Activated CD8-positive, alpha-beta memory T cell treated with anti-CD3 and anti-CD28 coated beads for 36 hours (primary cell): ENCODE data around the gene LRRC1. TPM values are rescaled to one million over a fixed set of nuclear protein-coding genes. Genes with fewer than 3 reads are reported as not detected.

ENCODE experiments used
- CTCF ChIA-PET: fragments of 350-600 bp; sonication (Branson Sonifier 250); formaldehyde crosslinking; loops from one replicate; lab custom pipeline; 2021; ENCODE audit warnings: antibody characterized with exemption; lab: Charles Lee
- POLR2A ChIA-PET: fragments of 350-600 bp; sonication (Branson Sonifier 250); formaldehyde crosslinking; loops from one replicate; lab custom pipeline; 2021; ENCODE audit warnings: antibody characterized with exemption; lab: Charles Lee
- total RNA-seq, 2 experiments: library from RNA; stranded (reverse); gene quantifications; one replicate each; pipeline ENCODE4 v1.2.3, GENCODE V29; 2021

Gene LRRC1
- total RNA-seq, 2 experiments from 2014 or later: 2.1 to 2.3 TPM

DNA sequence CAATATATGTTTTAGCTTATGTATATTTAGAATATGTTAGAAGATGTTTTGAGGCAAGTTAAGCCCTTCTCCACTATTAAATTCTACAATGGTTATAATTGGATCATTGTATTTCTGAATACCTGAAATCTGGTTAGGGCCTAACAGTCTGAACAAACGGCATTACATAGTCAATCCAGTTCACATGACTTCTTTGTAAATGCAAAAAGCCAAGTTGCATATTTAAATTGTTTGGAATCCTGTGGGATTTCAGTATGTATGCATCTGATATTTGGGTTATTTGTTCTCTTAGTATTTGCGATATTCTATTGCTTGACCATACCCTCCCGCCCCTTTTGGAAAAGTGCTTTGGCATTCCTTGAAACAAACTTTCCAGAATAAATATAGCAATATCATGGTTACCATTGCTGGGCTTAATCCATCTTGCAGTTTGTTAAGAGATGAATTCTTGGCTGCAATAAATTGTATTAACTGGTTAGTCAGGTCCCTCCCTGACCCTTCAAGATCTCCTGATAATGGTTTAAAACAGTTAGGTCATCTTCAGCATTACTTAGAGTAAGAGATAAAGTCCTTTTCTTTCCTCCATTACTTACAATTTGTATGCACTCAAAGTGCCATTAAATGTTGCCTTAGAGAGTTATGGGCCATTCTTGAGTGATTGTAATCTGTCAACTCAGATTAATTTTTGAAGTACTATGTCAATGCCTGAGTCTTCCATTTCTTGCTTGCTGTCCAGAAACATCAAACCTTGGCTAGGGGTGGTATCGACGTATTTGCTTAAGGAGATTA, 36.5 kb downstream of the LRRC1 start:
- ChIA-PET POLR2A (no interaction called here), CTCF (interaction anchor here (0.5 kb wide), 1 partner anchor 1697 kb away, joined by 3 read pairs; no protein-coding TSS in a partner anchor)

GRCh38 chr6:53831936-53832660, 37.3 kb downstream of the LRRC1 start:
- ChIA-PET POLR2A (no interaction called here), CTCF (no interaction called here)

DNA sequence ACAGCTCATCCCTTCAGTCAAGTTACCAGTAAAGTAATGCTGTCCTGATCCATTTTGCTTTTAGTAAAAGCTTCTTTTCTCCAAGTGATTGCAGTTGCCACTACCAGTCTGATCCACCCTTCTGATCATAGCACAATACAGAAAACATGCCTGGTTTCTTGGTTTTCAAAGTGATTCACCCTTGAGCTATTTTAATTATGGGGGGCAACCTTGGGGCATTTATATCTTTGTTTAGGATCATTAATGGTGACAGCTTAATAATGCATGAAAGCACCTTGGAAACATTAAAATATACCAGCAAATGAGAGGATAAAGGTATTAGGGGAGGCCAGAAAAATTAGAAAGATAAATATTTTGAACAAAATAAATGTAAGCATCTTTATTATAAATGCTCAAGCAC, 38.4 kb downstream of the LRRC1 start:
- ChIA-PET POLR2A (no interaction called here), CTCF (no interaction called here)

- ChIA-PET POLR2A (no interaction called here), CTCF (no interaction called here)
Observed at GRCh38 chr6:53834132-53834531, 39.3 kb downstream of the LRRC1 start.

DNA sequence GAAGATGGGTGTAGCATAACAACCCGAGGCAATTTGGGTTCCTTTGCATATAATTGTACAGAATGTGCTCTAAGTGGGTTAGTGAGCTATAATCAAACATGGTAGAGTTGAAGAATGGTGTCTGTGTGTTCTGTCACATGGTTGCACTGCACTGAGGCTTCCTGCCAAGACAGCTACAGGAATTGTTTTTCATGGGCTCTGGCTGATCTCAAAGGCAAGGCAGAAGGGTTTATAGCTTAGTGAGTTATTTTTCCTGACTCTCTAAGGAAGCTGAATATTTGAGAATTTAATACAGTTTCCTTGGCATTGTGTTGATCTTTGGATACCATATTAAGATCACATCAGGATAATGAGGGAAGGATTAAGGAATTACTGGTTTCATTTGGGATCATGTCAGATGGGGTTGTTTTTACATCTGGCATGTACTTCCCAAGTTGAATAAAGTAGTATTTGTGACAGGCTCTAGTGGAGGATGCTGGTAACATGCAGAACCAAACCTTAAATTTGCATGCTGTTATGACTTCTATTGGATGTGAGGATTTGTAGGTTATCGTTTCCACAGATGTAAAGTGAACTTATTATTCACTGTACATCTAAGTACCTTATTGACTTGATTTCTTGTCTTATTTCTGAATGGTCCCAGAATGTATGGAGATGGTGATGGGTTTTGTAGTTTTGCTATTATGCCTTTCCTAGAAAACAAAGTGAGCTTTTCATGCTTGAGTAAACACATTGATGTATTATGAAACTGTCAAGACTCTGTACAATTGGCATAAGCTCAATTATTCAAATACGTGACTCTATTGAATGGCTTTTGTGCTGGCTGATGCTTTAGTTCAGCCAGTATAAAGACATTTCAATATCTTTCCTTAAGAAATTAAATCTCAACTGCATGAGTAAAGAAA, 43.3 kb downstream of the LRRC1 start:
- CTCF ChIA-PET: no interaction called here
- POLR2A ChIA-PET: no interaction called here

DNA sequence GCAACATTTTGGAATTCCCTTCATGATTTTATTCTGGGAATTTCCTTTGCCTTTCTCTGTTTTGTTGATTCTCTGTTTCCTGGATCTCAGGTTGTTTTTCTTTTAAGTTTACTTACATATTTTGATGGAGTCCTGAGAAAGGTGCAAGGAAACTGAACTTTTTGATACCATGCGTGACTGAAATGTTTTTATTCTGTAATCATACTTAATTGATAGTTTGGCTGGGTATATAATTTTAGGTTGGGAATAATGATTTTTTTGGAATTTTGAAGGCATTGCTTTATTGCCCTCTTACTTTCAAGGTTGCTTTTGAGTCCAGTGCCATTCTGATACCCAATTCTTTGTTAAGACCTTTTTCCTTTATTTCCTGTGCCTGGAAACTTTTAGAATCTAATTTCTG, 45.2 kb downstream of the LRRC1 start:
- ChIA-PET POLR2A (no interaction called here), CTCF (no interaction called here)

- CTCF ChIA-PET: no interaction called here
- POLR2A ChIA-PET: no interaction called here
Observed at GRCh38 chr6:53845280-53846195, 50.7 kb downstream of the LRRC1 start.

- ChIA-PET CTCF (no interaction called here), POLR2A (no interaction called here)
Observed at GRCh38 chr6:53846250-53846649, 51.4 kb downstream of the LRRC1 start.

- ChIA-PET POLR2A (no interaction called here), CTCF (no interaction called here)
Observed at GRCh38 chr6:53847796-53848314, 53.0 kb downstream of the LRRC1 start.

- ChIA-PET POLR2A (no interaction called here), CTCF (no interaction called here)
Observed at GRCh38 chr6:53850527-53850926, 55.7 kb downstream of the LRRC1 start.

DNA sequence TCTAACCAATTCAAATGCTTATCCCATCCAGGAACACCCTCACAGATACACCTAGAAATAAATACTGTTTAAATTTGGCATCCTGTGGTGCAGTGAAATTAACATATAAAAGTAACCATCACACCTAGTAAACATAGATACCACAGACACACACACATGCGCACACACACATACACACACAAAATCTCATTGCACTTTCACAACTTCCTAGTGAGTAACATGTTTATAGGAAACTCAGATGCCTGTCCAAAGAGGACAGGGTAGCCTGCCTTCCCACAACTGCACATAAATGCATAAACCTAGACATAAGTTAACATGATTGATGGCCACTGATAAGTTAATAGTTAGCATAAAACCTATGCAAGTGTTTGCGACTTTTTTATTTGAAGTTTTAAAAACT, 56.8 kb downstream of the LRRC1 start:
- POLR2A ChIA-PET: no interaction called here
- CTCF ChIA-PET: no interaction called here

DNA sequence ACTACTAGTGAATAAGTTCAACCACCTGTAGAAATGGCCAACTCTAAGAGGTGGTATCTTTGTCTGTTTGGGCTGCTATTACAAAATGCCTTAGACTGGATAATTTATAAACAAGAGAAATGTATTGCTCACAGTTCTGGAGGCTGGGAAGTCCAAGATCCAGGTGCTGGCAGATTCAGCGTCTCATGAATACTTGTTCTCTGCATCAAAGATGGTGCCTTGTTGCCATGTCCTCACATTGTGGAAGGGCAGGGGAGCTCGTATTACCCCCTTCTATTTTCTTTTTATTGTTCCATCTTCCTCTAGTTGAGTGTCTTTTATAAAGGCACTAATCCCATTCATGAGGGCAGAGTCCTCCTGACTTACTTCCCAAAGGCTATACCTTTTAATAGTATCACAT, 58.0 kb downstream of the LRRC1 start:
- POLR2A ChIA-PET: no interaction called here
- CTCF ChIA-PET: no interaction called here

DNA sequence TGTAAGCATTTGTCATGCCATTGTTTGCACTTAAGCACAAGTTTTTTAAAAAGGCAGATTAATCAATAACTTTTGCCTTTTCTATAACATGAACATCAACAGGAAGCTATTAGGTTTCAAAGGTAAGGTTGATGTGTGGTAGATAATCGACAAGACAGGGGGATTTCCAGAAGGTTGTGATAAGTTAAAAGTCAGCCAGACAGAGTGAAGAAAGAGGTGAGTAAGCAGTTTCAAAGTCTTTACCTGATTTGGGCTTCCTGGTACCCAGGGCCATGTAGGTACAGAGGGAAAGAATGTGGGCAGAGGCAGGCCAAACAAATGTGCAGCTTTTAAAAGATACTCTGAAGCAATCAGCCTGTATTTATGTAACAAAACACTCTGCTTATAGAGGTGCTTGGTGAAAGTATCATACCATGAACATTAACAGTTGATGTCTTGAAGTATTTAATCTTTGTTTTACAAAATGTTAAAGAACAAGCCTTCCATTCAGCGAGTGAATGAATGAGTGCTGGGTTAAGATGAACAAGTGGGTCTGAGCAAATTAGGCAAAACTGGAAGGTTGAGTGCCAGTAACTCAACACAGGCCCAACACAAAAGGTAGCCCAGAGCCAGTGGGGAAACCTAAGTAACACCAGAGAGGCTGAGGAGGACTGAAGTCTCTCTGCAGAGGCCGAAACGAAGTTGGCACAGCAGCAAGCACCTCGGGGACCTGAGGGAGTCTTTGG, 60.2 kb downstream of the LRRC1 start:
- ChIA-PET CTCF (no interaction called here), POLR2A (no interaction called here)

DNA sequence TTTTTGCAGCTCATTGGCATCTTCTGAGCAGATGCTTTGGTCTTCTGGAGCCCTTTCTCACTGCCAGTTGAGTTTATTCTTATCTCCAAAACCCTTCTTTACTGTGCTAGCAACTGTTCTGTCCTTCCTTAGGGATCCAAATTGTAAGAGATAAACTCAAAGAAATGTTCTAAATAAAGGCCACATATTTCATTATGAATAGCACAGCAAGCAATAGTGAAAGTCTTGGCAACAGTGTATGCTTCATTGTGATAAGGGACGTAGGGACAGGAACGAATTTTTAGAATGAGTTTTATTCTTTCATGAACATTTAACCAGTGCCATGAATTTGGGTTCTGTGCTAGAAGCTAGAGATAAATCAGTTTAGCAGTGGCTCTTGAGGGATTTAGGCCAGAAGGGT, 61.1 kb downstream of the LRRC1 start:
- ChIA-PET CTCF (no interaction called here), POLR2A (no interaction called here)

GRCh38 chr6:53857318-53858094, 62.7 kb downstream of the LRRC1 start:
- POLR2A ChIA-PET: no interaction called here
- CTCF ChIA-PET: no interaction called here

DNA sequence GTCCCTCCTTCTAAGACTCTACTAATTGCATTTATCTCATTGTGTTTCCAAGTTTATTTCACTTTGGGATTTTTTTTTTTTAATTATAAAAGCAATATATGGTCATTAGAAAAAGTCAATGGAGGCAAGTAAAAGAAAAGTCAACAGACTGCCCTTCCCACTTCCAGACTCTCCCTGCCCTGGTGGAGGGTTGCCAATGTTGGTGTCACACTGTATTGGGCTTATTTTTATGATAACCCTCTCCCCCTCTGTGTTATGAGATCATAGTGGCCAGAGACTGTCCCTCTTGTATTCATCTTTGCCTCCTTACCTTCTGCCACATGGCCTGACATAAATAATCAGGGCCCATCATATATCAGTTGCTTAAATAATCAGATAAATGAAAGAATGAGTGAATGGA, 63.4 kb downstream of the LRRC1 start:
- ChIA-PET POLR2A (no interaction called here), CTCF (no interaction called here)

GRCh38 chr6:53858913-53859312, 64.1 kb downstream of the LRRC1 start:
- CTCF ChIA-PET: no interaction called here
- POLR2A ChIA-PET: no interaction called here

DNA sequence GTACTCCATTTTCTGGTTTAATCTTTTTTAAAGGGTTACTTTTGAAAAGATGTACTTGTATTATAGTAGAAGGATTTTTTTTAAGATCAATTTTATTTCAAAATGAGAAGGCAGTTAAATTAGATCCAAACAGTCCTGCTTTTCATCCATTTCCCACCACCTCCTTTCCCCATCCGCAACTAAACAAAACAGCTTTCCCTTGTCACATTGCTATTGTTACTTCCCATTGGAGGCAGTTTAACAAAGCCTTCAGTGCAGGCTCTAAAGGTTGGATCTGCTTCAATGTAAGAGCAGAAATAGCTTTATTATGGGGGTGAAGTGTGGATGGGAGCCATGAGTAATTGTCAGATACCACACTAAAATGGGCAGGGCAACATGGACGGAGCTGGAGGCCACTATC, 65.7 kb downstream of the LRRC1 start:
- ChIA-PET CTCF (no interaction called here), POLR2A (no interaction called here)
